ENCODE measurements around the gene SNU13.
"Not testable (repeated sequence)": the region's sequence is repeated elsewhere in the genome, so short reads cannot be mapped to it uniquely, and the experiment has no call there.

The SNU13 gene

GRCh38 chr22:41696703-41697102 is 8.0 kb upstream of the SNU13 start:
- in situ Hi-C loops (cut with HindIII; ENCODE audit: low sequenced_read_pairs): loop anchor here (5.0 kb wide), 1 partner anchor 46 kb away; no protein-coding TSS in a partner anchor
- TF ChIP-seq, protein P1, sequence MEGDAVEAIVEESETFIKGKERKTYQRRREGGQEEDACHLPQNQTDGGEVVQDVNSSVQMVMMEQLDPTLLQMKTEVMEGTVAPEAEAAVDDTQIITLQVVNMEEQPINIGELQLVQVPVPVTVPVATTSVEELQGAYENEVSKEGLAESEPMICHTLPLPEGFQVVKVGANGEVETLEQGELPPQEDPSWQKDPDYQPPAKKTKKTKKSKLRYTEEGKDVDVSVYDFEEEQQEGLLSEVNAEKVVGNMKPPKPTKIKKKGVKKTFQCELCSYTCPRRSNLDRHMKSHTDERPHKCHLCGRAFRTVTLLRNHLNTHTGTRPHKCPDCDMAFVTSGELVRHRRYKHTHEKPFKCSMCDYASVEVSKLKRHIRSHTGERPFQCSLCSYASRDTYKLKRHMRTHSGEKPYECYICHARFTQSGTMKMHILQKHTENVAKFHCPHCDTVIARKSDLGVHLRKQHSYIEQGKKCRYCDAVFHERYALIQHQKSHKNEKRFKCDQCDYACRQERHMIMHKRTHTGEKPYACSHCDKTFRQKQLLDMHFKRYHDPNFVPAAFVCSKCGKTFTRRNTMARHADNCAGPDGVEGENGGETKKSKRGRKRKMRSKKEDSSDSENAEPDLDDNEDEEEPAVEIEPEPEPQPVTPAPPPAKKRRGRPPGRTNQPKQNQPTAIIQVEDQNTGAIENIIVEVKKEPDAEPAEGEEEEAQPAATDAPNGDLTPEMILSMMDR (IDR thresholded peaks at IDR 0.05; ENCODE audit: low read depth, low read length, missing control alignments): no peak

DNA sequence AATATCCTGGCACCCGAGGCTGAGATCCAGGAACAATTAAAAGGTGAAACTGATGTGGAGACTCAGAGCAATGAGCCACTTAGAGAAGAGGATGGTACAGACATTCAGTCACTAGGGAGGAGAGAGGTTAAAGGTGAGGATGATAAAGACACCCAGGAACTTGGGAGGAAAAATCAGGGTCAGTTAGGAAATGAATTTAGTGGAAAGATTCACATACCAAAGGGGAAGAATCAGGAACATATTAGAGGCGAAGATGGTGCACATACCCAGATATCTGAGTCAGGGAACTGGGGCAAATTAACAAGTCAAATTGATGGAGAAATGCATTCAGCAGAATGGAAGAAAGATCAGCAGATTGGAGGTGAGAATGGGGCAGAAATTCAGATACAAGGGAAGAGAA is 6.5 kb upstream of the SNU13 start:
- TF ChIP-seq, protein P1 (IDR thresholded peaks at IDR 0.05; ENCODE audit: low read depth, low read length, missing control alignments): no peak
- in situ Hi-C loops (cut with HindIII; ENCODE audit: low sequenced_read_pairs): loop anchor here (5.0 kb wide), 1 partner anchor 47 kb away; no protein-coding TSS in a partner anchor
- H3K4me3 ChIP-seq (ENCODE audit: low read depth, low read length): no peak overlapping the region
- DNase-seq (ENCODE audit: low read depth): no peak

More at GRCh38 chr22:41696703-41697102, 8.0 kb upstream of the SNU13 start:
- H3K4me3 ChIP-seq (ENCODE audit: low read depth, low read length): no peak overlapping the region
- DNase-seq (ENCODE audit: low read depth): no peak

DNA sequence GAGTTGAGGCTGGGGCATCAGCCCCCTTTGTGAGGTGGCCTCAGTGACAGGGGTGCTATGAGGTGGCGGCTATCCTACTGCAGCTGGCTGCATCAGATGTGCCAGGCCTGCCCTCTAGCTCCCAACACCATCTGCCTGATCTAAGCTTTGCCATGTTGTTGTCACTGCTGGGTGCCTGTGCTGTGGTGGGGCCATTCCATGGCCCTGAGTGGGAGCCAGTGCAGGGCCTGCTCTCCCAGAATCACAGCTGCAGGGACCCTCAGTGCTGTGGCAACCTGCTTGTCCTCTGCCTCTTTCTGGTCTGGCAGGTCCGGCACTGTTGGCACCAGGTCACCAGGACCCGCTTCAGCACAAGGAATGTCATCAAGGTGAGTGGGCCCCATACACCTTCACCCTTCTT is 1.8 kb upstream of the SNU13 start:
- in situ Hi-C loops (cut with HindIII; ENCODE audit: low sequenced_read_pairs): no loop called here
- H3K4me3 ChIP-seq (ENCODE audit: low read depth, low read length): no peak overlapping the region
- TF ChIP-seq, protein P1 (IDR thresholded peaks at IDR 0.05; ENCODE audit: low read depth, low read length, missing control alignments): no peak
- no peak for DNase-seq (ENCODE audit: low read depth)

DNA sequence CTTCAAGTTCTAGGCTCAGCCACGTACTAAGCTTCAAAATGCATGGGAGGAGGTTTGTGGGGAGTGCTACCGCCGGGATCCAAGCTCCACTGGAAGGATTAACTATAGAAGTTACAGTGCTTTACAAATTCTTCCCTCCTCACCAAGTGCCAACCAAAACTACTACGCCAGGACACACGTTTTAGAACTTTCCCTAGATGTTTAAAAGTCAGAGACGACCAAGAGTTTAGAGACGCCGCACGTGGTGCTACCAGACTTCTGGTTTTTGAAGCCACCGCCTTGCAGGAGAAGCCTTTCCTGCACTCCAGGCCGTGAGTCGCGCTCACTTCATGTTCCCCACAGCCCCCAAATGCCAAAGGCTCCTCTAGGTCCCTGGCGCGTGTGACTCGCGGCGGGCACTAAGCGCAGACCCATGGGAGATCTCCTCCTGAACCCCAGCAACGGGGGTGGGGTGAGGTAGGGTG is 734 bp downstream of the SNU13 start:
- in situ Hi-C loops (cut with HindIII; ENCODE audit: low sequenced_read_pairs): no loop called here
- no peak for DNase-seq (ENCODE audit: low read depth)
- H3K4me3 ChIP-seq (ENCODE audit: low read depth, low read length): peak overlapping the region; percentile 96
- TF ChIP-seq, protein P1 (IDR thresholded peaks at IDR 0.05; ENCODE audit: low read depth, low read length, missing control alignments): no peak

GRCh38 chr22:41686890-41687289 is 1.8 kb downstream of the SNU13 start:
- in situ Hi-C loops (cut with HindIII; ENCODE audit: low sequenced_read_pairs); DNase-seq (ENCODE audit: low read depth); H3K4me3 ChIP-seq (ENCODE audit: low read depth, low read length): not testable (repeated sequence)

- no peak for DNase-seq (ENCODE audit: low read depth)
- no peak overlapping the region for H3K4me3 ChIP-seq (ENCODE audit: low read depth, low read length)
- TF ChIP-seq, protein P1 (IDR thresholded peaks at IDR 0.05; ENCODE audit: low read depth, low read length, missing control alignments): no peak
- in situ Hi-C loops (cut with HindIII; ENCODE audit: low sequenced_read_pairs): no loop called here
These were observed 4.5 kb downstream of the SNU13 start for GRCh38 chr22:41684194-41684593.

DNA sequence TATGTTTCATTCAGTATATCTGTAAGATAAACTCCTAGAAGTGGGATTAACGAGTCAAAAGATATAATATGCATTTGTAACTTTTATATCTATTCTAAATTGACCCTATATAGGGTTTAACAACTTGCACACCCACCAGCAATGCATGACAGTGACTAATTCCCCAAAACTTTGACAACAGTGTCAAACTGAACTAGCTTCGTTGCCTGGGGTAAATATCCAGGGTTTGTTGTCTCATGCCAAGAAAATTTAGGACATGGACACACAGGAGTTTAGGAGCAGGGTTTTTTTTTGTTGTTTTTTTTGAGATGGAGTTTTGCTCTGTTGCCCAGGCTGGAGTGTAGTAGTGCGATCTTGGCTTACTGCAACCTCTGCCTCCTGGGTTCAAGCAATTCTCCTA is 5.1 kb downstream of the SNU13 start:
- in situ Hi-C loops (cut with HindIII; ENCODE audit: low sequenced_read_pairs): no loop called here
- DNase-seq (ENCODE audit: low read depth): no peak
- TF ChIP-seq, protein P1 (IDR thresholded peaks at IDR 0.05; ENCODE audit: low read depth, low read length, missing control alignments): no peak
- no peak overlapping the region for H3K4me3 ChIP-seq (ENCODE audit: low read depth, low read length)

Measured in astrocyte of the cerebellum (primary cell).